Anterior cingulate cortex (tissue), 58 donors: ENCODE results near the gene SLIT3.

Source experiments
- DNase-seq, 58 donors: peaks; one replicate each; lab custom pipeline; 2025; lab: John Stamatoyannopoulos, UW

SLIT3 gene

DNA sequence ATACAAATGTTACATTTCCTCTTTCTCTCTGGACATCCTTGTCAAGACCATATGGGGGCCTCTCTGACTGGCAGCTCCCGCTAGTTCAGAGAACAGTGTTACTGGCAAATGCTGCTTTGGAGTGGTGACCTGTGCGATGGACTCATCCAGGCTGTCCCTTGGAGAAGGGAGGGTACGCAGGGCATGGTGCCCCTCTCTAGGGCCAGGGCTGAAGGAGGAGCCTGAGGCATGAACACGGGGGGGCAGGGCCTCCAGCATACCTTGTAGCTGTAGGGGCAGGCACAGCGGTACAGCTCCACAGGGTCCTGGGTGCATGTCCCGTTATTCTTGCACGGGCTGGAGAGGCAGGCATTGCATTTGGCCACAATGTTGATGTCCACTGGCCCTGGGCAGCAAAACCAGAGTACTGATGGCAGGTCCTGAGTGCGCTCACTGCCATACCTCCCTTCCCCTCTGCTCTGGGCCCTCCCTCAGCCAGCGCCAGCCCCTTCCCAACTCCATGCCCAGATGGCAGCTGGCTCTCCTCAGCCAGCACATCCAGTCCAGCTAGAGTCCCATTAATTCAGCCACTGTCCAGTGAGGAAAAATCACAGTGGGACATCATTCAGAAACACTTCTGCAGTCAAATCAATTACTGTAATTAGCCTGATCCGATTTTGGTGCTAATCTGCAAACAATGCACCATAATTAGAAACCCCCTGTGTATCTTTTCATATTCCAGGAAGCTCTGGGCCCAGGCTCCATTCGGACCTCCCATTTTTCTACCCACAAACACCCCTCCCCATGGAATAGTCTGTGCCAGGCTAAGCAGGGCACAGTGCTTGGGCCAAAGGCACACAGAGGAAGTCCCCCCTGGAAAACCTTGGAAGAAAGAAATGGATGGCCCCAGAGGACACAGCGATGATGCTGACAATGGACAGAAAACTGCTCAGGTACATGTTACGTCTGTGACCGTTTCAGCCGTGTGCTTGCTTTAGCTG, 592.9 kb downstream of the SLIT3 start:
- no peak for DNase-seq

DNA sequence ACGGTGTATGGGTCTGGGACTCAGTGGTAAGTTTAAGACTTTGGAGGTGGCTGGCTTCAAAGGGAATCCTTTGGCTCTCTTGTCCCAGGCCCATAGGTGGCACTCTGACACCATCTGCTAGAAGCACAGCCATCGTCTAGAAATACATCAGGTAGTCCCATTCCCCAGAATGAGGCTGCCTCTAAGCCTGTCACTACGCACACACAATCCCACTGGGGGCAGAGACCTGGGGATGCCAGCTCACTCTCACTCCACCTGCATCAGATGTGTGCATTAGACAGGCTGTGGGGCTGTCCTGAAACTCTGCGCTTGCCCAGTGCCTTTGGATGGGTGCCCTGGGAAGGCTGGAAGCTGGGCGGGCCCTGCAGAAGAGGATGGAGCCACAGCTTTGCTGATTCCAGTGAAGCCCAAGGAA, 594.3 kb downstream of the SLIT3 start:
- peak in 46 of 58 donors; percentile 6 to 73 (median 28) for DNase-seq

DNA sequence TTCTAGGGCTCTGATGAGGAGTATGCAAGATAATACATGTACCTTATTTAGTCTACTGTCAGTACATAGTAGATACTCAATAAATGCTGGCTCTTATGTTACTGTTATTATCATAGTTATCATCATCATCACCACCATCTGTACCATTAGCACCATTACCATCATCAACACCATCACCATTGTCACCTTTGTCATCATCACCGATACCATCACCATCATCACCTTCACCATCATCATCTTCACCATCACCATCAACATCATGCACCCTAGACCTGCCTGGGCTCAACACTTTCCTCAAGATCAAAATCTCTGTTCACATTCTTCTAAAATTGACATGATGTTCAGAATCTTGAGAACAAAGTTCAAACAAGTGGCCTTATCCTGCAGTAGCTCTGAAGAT, 595.6 kb downstream of the SLIT3 start:
- DNase-seq, result no peak

DNA sequence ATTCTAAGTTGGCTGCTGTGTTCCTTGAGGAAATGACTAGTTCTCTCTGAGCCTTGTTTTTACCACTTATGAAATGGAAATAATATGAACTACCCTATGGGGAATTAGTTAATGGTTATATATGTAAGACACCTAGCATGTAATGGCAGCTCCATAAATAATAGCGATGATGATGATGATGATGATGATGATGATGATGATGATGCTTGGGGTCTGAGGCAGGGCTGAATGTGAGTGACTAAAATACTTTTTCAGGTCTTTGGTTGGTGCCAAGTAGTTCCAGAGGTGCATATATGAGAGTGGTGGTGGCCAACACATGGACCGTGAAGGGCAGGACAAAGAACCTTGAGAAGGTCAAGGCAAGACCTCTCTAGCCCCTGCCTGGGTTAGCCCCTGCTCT, 598.4 kb downstream of the SLIT3 start:
- DNase-seq, result no peak

DNA sequence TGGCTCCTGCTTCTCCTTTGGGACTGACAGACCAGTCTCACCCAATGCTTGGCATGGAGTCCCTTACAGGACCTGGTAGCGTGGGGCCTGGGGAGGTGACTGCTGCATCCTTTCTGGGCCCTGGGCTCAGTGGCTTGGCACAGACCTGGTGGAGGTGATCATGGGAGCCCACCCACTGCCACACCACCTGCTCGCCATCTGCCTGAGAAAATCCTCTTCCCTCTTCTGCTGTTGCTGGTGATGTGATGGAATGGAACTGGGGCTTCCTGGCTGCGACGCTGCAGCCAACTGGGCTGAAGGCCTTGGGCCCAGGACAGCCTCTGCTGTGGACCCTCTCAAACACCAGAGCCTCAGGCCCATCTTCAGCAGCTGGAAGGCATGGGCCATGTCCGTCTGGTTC, 599.3 kb downstream of the SLIT3 start:
- no peak for DNase-seq

DNA sequence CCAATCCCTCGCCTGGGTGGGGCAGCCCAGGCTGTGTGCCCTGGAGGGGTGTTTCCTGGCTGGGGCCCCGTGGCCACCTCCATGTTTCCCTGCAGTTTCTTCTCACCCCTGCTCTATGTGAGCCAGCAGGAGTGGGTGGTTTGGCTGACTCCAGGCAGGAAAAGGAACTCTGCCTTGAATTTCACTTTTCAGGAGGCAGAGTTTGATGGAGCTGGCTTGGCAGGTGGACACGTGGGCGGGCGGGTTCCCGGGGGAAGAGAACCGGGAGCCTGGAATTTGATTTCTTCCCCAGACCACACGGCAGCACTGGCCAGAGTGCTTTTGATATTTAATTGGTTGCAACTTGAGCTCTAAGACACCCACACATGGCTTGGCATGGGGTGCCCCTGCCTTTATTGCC, 601.9 kb downstream of the SLIT3 start:
- DNase-seq, result peak in 24 of 58 donors; percentile 3 to 59 (median 22)

DNA sequence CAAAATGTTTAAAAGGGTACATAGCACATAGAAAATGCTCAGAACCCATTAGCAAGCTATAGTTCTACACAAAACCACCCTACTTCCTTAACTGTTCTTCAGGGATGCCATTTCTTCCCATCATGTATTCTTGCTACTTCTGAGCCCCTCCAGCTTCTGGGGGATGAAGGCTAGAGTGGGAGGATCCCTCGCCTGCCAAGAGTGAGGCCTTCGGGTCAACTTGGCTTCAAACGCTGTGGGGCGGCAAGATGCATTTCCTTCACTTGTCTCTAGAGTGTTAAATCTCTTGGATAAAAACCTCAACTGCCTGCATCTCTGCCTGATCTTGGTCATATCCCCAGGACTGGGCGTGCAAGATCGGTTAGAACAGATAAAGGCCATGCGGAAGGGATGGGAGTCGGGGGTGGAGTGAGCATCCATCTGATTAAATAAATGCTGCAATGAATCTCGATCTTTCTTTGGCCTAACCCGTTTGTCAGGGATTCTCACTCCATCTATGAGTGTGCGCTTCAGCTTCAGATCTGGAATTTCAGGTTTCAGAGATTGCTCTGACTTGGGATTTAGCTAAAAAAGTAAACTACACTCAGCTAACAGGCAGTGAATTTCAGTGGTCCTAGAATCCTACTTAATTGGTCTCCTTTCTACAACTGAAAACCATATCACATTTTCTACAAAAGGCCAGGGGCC, 603.8 kb downstream of the SLIT3 start:
- no peak for DNase-seq

DNA sequence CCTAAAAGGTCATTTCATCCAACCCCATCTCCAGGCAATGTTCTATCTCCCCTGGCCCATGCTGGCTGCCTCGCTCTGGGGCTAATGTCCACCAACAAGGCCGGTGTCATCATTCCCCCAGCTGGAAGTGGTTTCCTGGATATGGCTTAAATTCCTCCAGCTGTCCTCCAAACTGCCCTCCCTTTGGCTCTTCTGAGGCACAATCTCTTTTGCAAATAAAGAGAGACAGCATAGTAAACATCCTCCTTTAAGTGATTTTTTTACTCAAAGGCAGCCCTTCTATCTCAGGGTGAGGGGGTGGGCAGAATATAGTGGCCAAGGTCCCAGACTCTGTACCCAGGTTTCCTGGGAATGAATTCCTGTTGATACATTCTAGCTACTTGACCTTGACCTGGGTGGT, 604.3 kb downstream of the SLIT3 start:
- DNase-seq, result no peak

DNA sequence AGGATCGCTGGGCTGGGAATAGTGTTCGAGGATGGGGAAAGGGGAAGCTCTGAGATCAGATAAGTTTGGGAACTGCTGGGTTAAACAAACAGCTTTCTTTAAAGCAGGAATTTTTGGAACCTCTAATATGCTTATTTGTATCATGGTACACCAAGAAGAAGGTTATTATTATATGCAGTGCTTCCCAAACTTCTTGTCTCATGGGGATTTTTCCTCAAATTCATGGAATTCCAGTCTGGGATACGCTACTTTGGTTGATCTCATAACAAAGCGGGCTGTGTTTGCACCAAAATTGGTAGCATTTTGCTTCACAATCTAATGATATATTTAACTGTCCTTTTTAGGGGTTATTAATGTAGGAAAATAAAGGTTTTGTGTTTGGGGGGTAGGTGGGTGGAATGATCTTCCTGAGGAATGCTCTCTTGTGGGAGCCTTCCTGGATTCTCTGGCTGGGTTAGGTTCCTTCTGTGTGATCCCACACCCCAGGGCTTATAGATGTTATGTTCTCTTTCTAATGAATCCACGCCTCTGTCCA, 605.6 kb downstream of the SLIT3 start:
- no peak for DNase-seq

DNA sequence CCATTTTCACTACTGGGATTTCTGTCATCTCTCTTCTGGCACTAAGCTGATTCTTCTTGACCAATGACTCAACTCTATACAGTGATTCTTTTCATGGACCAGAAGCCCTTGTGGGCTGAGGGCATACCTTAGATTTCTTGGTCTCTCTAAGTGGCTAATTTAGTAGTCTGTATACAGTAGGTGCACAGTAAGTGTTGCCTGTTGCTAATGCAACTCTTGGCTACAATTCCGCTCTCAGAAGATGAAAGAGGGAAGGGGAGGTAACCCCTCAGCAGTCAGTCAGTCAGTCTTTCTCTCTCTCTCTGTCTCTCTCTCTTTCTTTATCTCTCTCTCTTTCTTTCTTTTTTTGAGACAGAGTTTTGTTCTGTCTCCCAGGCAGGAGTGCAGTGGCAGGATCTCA, 606.6 kb downstream of the SLIT3 start:
- no peak for DNase-seq

DNA sequence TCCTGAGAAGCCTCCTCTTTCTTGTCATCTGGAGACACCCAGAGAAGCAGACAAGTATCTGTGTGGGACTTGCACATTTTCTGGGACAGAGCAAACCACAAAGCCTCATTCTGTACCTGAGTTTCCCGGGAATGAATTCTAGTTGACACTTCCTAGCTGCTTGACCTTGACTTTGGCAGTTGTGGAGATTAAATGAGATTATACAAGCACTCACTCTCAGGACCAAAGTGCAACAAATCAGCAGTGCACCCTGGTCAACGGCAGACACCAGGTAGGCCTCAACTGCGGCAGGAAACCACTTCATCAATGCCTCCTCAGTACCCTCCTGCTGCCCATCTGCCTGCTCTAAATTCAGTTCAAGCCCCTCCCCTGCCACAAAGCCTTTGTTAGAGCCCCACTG, 607.1 kb downstream of the SLIT3 start:
- no peak for DNase-seq

DNA sequence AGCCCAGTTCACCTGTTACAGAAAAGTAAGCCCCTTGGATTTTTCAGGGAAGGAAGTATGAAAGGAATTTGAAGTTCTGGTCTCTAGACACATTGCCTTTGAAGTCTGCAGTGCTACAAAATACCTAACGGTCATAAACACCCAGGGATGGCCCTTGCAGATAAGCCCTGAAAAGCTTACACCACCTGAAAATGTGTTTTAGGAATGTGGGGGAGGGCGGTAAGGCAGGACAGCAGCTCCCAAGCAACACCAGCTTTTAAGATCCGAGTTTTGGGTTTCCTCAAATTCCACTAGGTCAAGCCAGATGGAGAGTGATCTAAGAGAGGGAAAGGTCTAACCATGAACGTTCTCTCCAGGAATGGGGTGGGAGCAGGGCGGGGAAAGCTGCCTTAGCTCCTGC, 607.6 kb downstream of the SLIT3 start:
- no peak for DNase-seq

DNA sequence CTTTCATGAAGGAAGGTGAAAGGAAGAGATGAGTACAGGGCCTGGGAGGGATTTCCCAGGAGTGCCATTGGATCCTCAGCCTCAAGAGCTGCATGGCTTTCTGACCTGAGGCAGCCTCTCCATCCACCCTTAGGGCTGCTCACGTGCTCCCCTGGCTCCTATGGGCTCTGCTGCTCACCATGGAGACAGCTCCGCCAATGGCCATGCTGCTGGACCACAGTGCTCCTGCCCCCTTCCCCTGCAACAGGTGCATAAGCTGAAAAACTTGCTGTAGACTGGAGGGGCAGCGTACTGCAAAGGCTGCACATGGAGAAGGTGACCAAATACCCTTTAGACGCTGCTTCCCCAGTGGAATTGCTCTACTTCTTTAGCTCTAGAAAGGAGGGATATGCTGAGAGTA, 609.0 kb downstream of the SLIT3 start:
- no peak for DNase-seq

DNA sequence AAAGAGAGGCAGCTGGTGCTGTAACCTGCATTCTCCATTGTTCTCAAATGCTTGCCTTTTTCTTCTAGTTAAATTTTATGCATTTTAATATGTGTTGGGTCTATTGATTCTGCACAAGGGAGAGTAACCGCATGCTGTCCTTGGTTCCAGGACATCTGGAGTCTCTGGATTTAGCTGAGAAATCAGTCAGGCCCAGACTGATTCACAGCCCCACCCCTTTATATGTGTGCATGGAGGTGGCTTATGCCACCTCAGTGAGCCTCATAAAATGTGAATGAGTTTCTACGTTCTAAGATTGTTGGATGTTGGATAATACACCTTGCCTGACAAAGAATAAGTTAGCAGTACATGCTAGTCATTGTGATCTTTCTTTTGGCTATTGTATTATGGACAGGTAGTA, 611.7 kb downstream of the SLIT3 start:
- DNase-seq, result no peak

DNA sequence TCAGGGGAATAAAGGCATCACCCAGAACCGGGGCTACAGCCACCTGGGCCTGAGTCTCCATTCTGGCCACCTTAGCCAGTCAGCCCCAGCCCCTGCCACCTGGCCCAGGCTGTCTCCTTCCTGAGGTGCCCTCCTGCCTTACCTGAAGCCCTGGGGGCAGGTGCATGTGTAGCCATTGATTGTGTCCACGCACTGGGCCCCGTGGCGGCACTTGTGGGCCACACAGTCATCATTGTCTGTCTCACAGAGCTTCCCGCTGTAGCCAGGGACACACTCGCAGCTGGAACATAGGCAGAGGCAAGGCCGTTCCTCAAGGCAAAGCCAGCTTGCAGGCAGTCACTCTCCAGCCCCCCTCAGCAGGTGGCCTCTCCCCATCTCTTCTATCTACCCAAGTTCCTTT, 614.1 kb downstream of the SLIT3 start:
- DNase-seq, result no peak

DNA sequence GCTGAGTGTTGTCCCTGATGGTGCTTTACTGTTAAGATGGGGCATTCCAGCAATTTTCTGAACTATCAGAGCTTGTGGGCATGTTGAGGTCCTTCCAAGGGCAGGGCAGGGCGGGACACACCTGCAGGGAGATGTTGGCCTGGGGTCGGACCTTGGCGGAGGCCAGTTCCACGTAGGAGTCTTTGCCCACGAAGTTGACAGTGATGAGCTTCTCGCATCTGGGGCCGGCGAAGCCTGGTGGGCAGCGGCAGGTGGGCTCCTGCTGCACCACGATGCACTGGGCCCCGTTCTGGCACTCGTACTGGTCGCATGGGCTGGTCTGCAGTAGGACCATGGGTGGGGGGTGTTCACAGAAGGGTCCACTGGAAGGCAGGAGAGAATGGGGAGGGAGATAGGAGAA, 615.4 kb downstream of the SLIT3 start:
- no peak for DNase-seq

DNA sequence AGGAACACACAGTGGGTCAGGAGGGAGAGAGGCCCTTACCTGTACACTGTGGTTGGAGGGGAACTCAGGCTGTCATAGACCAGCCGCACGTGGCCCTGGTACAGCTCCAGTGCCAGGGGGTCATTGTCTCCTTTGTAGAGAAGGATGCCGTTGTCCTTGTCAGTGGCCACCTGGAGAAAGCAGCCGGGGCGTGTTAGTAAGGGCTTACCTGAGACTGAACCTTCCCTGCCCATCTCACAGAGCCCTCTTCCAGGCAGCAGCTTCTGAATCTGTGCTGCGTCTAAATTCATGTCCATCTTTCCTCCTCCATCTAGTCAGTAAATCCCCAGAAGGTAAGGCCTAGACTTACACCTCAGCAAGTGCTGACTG, 617.0 kb downstream of the SLIT3 start:
- no peak for DNase-seq

DNA sequence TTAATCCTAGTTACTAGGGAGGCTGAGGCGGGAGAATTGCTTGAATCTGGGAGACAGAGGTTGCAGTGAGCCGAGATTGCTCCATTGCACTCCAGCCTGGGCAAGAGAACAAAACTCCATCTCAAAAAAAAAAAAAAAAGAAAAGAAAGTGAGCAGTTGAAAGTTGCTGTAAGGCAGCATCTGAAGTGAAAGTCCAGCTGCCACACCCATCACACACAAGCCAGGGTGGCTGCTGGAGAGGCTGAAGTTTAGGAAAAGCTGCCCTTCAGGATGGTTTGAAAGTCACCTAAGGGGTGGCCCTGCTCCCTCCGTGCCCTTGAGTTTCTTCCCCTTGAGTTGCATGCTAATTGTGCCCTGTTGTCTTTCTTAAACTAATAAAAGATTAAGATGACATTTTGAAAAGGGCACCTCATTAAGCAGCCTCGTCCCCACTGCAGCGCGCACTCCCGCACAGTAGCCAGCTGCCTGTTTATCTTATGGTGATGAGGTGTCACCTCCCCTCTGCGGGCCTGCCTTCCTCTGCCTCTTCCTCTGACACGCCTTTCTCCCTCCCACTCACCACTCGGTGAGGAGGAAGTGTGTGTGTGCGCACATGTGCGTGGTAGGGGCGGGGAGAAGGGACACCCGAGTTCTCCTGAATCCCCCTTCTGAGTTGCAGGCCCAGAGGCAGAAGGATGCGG, 617.6 kb downstream of the SLIT3 start:
- DNase-seq, result no peak

DNA sequence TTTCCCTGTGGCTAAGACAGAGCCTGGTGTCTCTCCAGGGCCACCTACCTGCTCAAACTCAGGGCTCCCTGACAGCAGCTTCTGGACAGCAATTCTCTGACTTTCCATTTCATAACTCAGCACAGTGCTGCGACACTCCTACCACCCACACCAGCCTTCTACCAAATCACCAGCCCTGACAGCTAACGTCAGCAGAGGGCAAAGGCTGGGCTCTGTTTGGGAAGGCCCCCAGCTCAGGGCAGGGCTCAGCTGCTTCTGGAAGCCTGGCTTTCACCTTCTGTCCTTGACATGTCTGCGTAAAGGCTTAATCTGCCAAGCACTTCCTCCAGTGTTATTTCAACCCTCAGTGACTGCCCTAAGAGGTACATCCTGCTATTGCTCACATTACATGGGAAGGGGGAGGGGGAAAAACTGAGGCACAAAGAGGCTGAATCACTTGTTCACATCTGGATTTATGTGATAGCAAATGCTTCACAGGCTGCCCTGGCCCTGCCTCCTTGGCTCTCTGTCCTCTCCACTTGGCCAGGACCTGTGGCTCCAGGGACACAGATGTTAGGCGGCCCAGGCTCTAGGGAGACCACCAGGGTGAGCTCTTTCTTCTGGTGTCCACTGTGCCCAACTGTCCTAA, 619.3 kb downstream of the SLIT3 start:
- peak in 2 of 58 donors; percentile 3 to 12 for DNase-seq

DNA sequence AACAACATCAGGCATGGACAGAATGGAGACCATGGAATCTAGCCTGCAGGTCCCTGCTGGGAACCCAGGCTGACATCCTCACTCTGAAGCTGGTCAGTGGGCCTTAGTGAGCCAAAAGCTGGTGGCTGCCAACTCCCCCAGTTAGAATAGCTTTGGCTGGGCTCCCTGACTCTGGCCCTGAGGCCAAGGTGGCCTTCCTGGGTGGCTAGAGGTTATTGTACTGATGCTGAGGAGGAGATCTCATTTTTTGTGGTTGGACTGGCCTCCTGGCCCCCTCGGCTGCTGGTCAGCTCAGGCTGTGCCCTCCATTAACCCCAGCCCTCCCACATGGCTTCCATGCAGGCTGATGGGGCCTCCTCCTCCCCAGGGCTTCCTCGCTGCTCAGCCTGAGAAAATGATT, 620.5 kb downstream of the SLIT3 start:
- DNase-seq, result no peak

DNA sequence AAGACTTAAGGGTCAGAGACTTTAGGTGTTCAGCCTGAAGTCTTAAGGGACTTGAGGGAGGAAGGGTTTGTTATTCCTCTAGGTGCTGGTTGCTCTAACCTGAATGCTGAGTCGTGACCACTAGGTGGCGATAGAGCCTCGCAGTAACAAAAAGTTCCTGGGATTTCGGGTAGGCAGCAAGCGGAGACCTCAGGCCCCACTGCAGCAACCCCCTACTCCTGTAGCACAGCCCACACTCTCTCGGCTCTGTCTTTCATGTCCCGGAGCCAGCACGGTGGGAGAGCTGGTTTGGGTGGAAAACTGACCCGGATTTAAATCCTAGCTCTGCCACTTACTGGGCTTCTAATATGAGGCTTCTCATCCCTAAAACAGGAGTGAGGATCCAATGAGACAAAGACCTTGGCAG, 621.4 kb downstream of the SLIT3 start:
- peak in 55 of 58 donors; percentile 6 to 81 (median 45) for DNase-seq
